Activated CD4-positive, alpha-beta T cell treated with anti-CD3 and anti-CD28 coated beads, Interleukin-2, amount 10 ng/mL, durations not matched to agents 7 days and 5 days (primary cell): ENCODE measurements around the gene HCK. TPM values are rescaled to one million over a fixed set of nuclear protein-coding genes. Genes with fewer than 3 reads are reported as not detected.

Experiments
- CTCF ChIA-PET: fragments of 350-600 bp; sonication (Branson Sonifier 250); formaldehyde crosslinking; loops from one replicate; lab custom pipeline; 2021; ENCODE audit warnings: antibody characterized with exemption; lab: Charles Lee
- POLR2A ChIA-PET: fragments of 350-600 bp; sonication (Branson Sonifier 250); formaldehyde crosslinking; loops from one replicate; lab custom pipeline; 2021; ENCODE audit warnings: antibody characterized with exemption; lab: Charles Lee
- DNase-seq: peaks from one replicate; pipeline ENCODE4 v3.0.0-alpha.2; 2020
- H3K27ac Mint-ChIP-seq: one replicate; pipeline ENCODE4 v1.8.0; 2021; ENCODE audit warnings: mild to moderate bottlenecking, moderate library complexity, mixed read lengths
- H3K27me3 Mint-ChIP-seq: one replicate; pipeline ENCODE4 v1.8.0; 2021; ENCODE audit warnings: mixed read lengths
- H3K36me3 Mint-ChIP-seq: one replicate; pipeline ENCODE4 v1.8.0; 2021; ENCODE audit warnings: low read depth, mixed read lengths
- H3K4me1 Mint-ChIP-seq: one replicate; pipeline ENCODE4 v1.8.0; 2021; ENCODE audit warnings: mixed read lengths
- H3K4me3 Mint-ChIP-seq: one replicate; pipeline ENCODE4 v1.8.0; 2021; ENCODE audit warnings: mild to moderate bottlenecking, moderate library complexity, mixed read lengths
- H3K9me3 Mint-ChIP-seq: one replicate; pipeline ENCODE4 v1.8.0; 2021; ENCODE audit warnings: mixed read lengths
- total RNA-seq, 2 experiments: library from RNA; stranded (reverse); gene quantifications; one replicate each; pipeline ENCODE4 v1.2.3, GENCODE V29; 2021

Gene HCK
- total RNA-seq, 2 experiments from 2014 or later, result not detected

DNA sequence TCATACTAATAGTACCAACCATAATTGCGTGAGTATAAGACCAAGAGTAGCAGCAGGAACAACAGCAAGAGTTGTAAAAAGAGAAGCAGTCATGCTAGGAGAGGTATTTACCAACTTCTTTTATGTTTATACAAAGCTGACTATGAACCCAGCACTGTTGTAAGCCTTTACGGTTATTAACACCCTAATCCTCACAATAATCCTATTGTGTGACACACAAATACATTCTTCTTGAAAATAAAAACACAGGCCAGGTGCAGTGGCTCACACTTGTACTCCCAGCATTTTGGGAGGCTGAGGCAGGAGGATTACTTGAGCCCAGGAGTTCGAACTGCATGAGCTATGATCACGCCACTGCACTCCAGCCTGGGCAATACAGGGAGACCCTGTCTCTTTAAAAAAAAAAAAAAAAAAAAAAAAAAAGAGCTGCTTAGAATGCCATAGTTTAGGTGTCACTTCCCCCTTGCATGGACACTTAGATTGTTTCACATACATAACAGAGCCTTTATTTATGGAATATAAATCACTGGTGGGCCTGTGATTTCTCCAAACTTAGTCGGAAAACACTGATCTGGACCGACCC is 20.2 kb downstream of the HCK start:
- H3K4me3 Mint-ChIP-seq, result no peak overlapping the region
- peaks cover 5% of the 10 kb centered on the region for H3K4me1 Mint-ChIP-seq
- peaks cover 4% of the 10 kb centered on the region for H3K27me3 Mint-ChIP-seq
- no peak overlapping the region for H3K27ac Mint-ChIP-seq
- ChIA-PET POLR2A (no interaction called here), CTCF (interaction anchor here (0.7 to 1.9 kb wide), 2 partner anchors 9 to 526 kb away, joined by 3 to 6 read pairs; no protein-coding TSS in a partner anchor)
- no peak for DNase-seq
- no peaks in the 10 kb centered on the region for H3K36me3 Mint-ChIP-seq
- H3K9me3 Mint-ChIP-seq, result no peaks in the 10 kb centered on the region

DNA sequence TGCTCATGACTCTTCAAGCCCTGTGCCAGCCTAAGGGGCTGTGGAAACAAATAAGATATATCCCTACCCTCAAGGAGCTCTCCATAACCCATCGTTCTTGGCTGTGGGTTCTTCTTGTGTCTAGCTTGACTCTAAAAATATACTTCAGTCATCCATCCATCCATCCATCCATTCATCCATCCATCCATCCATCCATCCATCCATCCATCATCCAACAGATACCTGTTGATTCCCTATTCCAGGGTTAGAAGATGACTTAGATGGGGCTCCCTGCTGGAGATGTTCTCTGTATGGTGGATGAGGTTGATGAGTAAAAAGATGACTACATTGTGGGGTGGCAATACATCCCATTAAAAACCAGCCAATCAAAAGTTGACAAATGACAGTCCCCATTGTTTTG is 23.5 kb downstream of the HCK start:
- Mint-ChIP-seq H3K4me1 (peaks cover 2% of the 10 kb centered on the region), H3K9me3 (no peaks in the 10 kb centered on the region), H3K27ac (no peak overlapping the region), H3K4me3 (no peak overlapping the region), H3K27me3 (peaks cover 5% of the 10 kb centered on the region), H3K36me3 (no peaks in the 10 kb centered on the region)
- DNase-seq, result no peak
- CTCF ChIA-PET, result interaction anchor here (0.7 kb wide), 1 partner anchor 63 kb away, joined by 4 read pairs; no protein-coding TSS in a partner anchor
- POLR2A ChIA-PET, result no interaction called here

DNA sequence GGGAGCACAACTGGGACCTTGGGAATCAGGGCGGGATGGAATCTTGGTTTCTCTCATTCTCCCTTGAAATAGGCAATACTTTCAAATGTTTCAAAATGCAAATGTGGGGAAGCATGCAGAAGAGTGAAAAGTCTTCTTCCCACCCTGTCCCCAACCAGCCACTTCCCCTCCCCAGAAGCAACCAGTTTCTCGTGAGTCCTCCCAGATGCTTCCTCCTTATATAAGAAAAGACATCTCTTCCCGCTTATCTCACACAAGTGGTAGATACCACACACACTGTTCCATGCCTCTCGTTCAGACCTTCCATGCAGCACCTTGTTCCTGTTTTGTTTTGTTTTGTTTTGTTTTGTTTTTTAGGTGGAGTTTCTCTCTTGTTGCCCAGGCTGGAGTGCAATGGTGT is 25.1 kb downstream of the HCK start:
- no peak for DNase-seq
- no peak overlapping the region for H3K27ac Mint-ChIP-seq
- peaks cover 5% of the 10 kb centered on the region for H3K27me3 Mint-ChIP-seq
- ChIA-PET CTCF (no interaction called here), POLR2A (no interaction called here)
- H3K4me1 Mint-ChIP-seq, result no peaks in the 10 kb centered on the region
- H3K9me3 Mint-ChIP-seq, result no peaks in the 10 kb centered on the region
- no peaks in the 10 kb centered on the region for H3K36me3 Mint-ChIP-seq
- no peak overlapping the region for H3K4me3 Mint-ChIP-seq

DNA sequence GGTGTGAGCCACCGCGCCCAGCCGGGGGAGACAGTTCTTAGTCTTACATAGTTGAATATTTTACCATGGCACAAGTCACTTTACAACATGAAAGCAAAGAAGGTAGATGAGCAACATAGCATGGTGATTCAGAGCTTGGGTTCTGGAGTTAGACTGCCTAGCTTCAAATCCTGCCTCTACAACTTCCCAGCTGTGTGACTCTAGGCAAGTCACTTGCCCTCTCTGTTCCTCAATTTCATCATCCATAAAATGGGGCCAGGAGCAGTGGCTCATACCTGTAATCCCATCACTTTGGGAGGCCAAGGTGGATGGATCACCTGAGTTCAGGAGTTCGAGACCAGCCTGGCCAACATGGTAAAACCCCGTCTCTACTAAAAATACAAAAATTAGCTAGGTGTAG is 26.3 kb downstream of the HCK start:
- POLR2A ChIA-PET, result no interaction called here
- Mint-ChIP-seq H3K36me3 (no peaks in the 10 kb centered on the region), H3K27me3 (peaks cover 9% of the 10 kb centered on the region), H3K4me1 (no peaks in the 10 kb centered on the region), H3K27ac (no peak overlapping the region), H3K4me3 (no peak overlapping the region), H3K9me3 (no peaks in the 10 kb centered on the region)
- CTCF ChIA-PET, result interaction anchor here (0.5 to 1.4 kb wide), 3 partner anchors 13 to 49 kb away, joined by 4 to 5 read pairs (median 4); no protein-coding TSS in a partner anchor
- DNase-seq, result no peak

DNA sequence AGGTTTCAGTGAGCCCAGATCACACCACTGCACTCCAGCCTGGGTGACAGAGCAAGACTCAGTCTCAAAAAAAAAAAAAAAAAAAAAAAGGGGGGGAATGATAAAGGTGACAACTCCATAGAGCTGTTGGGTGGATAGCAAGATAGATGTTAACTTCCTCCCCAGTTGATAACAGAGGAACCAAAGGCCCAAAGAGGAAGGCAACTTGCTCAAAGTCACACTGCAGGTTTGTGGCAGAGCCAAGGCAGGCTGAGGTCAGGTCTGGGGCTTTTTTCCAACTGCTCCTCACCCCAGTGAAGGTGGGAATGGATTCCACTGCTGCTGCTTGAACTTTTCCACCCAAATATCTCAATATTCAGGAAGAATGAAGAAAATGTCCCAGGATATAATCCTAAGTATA is 26.7 kb downstream of the HCK start:
- Mint-ChIP-seq H3K9me3 (no peaks in the 10 kb centered on the region), H3K4me1 (no peaks in the 10 kb centered on the region), H3K36me3 (no peaks in the 10 kb centered on the region), H3K27ac (no peak overlapping the region), H3K4me3 (no peak overlapping the region), H3K27me3 (peaks cover 9% of the 10 kb centered on the region)
- POLR2A ChIA-PET, result no interaction called here
- no peak for DNase-seq
- CTCF ChIA-PET, result interaction anchor here (1.4 kb wide), 1 partner anchor 13 kb away, joined by 5 read pairs; no protein-coding TSS in a partner anchor

DNA sequence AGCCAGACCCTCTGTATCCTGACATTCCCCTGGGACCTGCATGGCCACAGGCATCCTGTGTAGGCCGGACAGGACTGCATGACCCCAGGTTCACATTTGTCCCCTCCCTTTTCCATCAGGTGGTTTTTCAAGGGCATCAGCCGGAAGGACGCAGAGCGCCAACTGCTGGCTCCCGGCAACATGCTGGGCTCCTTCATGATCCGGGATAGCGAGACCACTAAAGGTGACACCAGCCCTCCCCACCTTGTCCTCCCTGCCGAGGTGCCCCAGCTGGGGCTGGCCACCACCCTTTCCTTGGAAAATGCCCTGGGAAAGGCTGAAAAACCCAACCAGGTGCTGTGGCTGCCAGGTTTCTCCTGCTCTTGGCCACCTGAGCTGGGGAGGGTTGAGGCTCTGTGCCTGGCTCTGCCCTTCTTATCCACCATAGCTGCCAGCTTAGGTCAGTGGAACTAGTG is 27.6 kb downstream of the HCK start:
- Mint-ChIP-seq H3K9me3 (no peaks in the 10 kb centered on the region), H3K4me1 (no peaks in the 10 kb centered on the region), H3K4me3 (no peak overlapping the region), H3K27me3 (peaks cover 9% of the 10 kb centered on the region), H3K36me3 (no peaks in the 10 kb centered on the region), H3K27ac (no peak overlapping the region)
- POLR2A ChIA-PET, result no interaction called here
- CTCF ChIA-PET, result interaction anchor here (0.9 to 1.0 kb wide), 2 partner anchors 43 to 45 kb away, joined by 3 to 5 read pairs; no protein-coding TSS in a partner anchor
- no peak for DNase-seq

DNA sequence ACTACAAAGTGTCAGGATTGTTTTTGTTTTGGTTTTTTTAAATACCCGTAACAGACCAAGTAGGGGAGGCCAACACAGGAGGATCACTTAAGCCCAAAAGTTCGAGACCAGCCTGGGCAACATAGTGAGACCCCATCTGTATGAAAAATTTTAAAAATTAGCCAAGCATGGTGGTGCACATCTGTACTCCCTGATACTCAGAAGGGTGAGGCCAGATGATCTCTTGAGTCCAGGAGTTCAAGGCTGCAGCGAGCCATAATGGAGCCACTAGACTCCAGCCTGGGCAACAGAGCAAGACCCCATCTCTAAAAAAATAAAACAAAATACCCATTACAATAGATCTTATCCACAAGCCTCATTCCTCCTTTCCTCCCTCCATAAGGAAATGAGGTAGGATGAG is 28.7 kb downstream of the HCK start:
- H3K4me1 Mint-ChIP-seq, result peaks cover 3% of the 10 kb centered on the region
- H3K27me3 Mint-ChIP-seq, result peaks cover 11% of the 10 kb centered on the region

DNA sequence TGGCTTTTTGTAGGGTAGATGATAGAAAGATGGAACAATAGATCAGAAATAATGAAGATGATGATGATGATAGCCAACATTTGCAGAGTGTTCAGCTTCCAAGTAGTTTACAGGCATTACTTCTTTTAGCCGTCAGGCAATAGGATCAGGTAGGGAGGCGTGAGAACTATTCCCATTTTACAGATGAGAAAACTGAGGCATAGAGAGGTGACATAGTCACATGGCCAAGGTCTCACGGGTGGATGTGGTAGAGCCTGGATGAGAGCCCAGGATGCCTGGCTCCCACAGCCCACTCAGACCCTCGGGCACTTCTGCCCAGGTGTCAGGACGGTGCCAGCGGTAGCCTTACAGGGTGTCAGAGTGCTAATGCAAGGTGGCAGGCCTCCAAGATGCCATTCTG is 31.4 kb downstream of the HCK start:
- H3K4me1 Mint-ChIP-seq, result peaks cover 10% of the 10 kb centered on the region
- ChIA-PET CTCF (no interaction called here), POLR2A (no interaction called here)
- H3K27ac Mint-ChIP-seq, result no peak overlapping the region
- no peak overlapping the region for H3K4me3 Mint-ChIP-seq
- H3K27me3 Mint-ChIP-seq, result peaks cover 6% of the 10 kb centered on the region
- H3K9me3 Mint-ChIP-seq, result no peaks in the 10 kb centered on the region
- no peaks in the 10 kb centered on the region for H3K36me3 Mint-ChIP-seq
- no peak for DNase-seq

More for the DNA sequence above, 28.7 kb downstream of the HCK start:
- H3K9me3 Mint-ChIP-seq, result no peaks in the 10 kb centered on the region
- H3K36me3 Mint-ChIP-seq, result no peaks in the 10 kb centered on the region
- CTCF ChIA-PET, result interaction anchor here (1.9 to 2.3 kb wide), 2 partner anchors 9 to 11 kb away, joined by 4 to 6 read pairs; no protein-coding TSS in a partner anchor
- no peak overlapping the region for H3K4me3 Mint-ChIP-seq
- POLR2A ChIA-PET, result no interaction called here
- no peak for DNase-seq
- no peak overlapping the region for H3K27ac Mint-ChIP-seq

DNA sequence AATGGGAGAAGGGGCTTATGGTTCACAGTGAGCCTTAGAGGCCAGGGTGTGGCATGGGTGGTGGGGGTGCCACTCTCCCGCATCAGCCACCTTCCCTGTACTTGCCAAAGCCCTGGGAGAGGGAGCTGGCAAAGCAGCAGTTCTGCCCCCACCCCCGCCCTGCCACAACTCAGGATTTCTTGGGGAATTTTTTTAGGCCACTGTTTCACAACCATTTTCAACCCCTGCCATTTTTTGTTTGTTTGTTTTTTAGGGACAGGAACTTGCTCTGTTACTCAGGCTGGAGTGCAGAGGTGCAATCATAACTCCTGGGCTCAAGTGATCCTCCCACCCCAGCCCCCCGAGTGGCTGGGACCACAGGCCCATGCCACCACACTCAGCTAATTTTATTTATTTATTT is 35.0 kb downstream of the HCK start:
- Mint-ChIP-seq H3K9me3 (no peaks in the 10 kb centered on the region), H3K36me3 (no peaks in the 10 kb centered on the region), H3K27ac (no peak overlapping the region), H3K27me3 (peaks cover 6% of the 10 kb centered on the region), H3K4me1 (peaks cover 10% of the 10 kb centered on the region), H3K4me3 (no peak overlapping the region)
- no peak for DNase-seq
- CTCF ChIA-PET, result no interaction called here
- POLR2A ChIA-PET, result no interaction called here

DNA sequence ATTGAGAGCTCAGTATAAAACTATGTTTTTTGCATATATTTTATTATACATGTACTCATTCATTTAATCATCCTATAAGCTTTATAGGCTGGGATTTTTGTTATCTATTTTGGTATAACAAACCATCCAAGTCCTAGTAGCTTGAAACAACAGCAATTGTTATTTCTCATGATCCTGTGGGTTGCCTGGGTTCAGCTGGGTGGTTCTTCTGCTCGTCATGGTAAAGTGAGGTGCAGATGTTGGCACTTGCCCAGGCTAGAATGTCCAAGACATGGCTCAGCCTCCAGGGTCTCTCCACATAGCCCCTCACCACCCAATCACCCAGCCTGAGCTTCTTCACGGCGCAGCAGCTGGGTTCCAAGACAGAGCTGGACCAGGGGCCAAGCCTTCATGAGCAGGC is 36.7 kb downstream of the HCK start:
- no peak for DNase-seq
- no peak overlapping the region for H3K27ac Mint-ChIP-seq
- no peaks in the 10 kb centered on the region for H3K36me3 Mint-ChIP-seq
- ChIA-PET CTCF (interaction anchor here (1.7 kb wide), 1 partner anchor 129 kb away, joined by 4 read pairs; no protein-coding TSS in a partner anchor), POLR2A (no interaction called here)
- no peaks in the 10 kb centered on the region for H3K9me3 Mint-ChIP-seq
- H3K4me1 Mint-ChIP-seq, result peaks cover 10% of the 10 kb centered on the region
- H3K4me3 Mint-ChIP-seq, result no peak overlapping the region
- H3K27me3 Mint-ChIP-seq, result peaks cover 9% of the 10 kb centered on the region

DNA sequence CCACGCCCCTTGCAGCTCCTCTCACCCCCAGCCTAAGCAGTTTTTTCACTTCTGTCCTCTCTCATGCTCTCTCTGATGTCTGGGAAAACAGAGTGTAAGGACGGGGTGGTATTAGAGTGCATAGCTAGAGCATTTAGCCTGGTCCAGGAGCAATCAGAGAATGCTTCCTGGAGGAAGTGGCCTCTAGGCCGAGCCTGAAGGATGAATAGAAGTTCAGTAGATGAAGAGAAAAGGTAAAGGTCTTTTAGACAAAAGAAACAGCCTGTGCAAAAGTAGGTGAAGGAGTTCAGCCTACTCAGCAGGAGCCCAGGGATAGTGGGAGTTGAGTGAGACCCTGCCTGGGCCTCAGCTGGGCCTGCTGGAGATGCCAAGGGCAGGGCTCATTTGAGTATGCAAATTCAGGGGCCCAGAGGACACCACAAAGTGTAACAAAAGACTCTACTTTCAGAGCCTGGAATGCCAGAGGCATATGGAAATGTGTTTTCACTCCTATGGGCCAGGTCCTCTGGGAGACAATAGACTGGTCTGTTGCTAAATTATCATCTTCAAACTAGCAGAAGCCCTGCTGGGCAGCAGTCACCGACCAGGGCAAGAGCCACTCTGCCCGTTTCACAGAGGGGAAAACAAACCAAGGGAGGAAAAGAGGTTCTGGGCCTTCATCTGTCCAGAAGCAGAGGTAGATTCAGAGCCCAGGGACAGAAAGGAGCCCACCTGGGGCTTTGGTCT is 37.8 kb downstream of the HCK start:
- CTCF ChIA-PET, result interaction anchor here (0.6 to 1.7 kb wide), 2 partner anchors 63 to 128 kb away, joined by 3 to 4 read pairs; no protein-coding TSS in a partner anchor
- POLR2A ChIA-PET, result no interaction called here
- peaks cover 9% of the 10 kb centered on the region for H3K27me3 Mint-ChIP-seq
- no peak overlapping the region for H3K4me3 Mint-ChIP-seq
- no peak overlapping the region for H3K27ac Mint-ChIP-seq
- H3K4me1 Mint-ChIP-seq, result peaks cover 10% of the 10 kb centered on the region
- no peak for DNase-seq
- no peaks in the 10 kb centered on the region for H3K36me3 Mint-ChIP-seq
- no peaks in the 10 kb centered on the region for H3K9me3 Mint-ChIP-seq

DNA sequence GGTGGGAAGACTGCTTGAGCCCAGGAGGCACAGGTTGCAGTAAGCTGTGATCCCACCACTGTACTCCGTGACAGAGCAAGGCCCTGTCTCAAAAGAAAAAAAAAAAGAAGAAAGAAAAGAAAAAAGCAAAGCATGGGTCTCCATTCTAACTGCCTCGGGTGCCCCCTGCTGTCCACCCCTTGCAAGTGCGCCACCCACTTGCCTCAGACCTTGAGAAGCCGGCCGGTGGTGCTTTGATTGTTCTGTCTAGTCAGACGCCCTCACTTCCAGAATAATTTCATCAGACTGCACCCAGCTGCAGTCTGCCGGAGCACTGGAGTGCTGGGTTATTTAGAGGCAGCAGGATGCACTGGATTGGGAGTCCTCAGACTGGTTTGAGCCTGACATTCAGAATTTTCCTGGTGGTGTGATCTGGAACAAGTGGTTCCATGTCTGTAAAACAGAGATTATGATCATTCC is 39.9 kb downstream of the HCK start:
- POLR2A ChIA-PET, result no interaction called here
- CTCF ChIA-PET, result interaction anchor here (0.5 to 1.9 kb wide), 9 partner anchors 10 to 269 kb away, joined by 3 to 7 read pairs (median 4); no protein-coding TSS in a partner anchor
- no peak overlapping the region for H3K27ac Mint-ChIP-seq
- H3K27me3 Mint-ChIP-seq, result peaks cover 10% of the 10 kb centered on the region
- no peak overlapping the region for H3K4me3 Mint-ChIP-seq
- DNase-seq, result peak; percentile 82
- no peaks in the 10 kb centered on the region for H3K4me1 Mint-ChIP-seq
- H3K36me3 Mint-ChIP-seq, result no peaks in the 10 kb centered on the region
- H3K9me3 Mint-ChIP-seq, result no peaks in the 10 kb centered on the region

DNA sequence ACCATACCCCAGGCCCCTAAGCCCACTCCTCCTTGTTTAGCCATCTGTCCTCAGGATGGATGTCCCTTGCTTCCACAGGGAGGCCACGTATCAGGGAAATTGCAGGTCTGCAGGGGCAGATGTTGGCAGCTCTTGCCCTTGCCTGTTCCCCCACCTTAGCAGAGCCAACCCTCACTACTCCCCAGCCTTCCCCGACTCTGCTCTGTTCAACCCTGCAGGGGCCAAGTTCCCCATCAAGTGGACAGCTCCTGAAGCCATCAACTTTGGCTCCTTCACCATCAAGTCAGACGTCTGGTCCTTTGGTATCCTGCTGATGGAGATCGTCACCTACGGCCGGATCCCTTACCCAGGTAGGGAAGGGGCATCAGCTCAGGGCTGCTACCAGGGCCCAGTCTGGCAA is 46.7 kb downstream of the HCK start:
- Mint-ChIP-seq H3K27me3 (peaks cover 7% of the 10 kb centered on the region), H3K4me1 (no peaks in the 10 kb centered on the region), H3K9me3 (no peaks in the 10 kb centered on the region), H3K36me3 (no peaks in the 10 kb centered on the region), H3K27ac (no peak overlapping the region), H3K4me3 (no peak overlapping the region)
- DNase-seq, result no peak
- CTCF ChIA-PET, result interaction anchor here (0.5 kb wide), 1 partner anchor 733 kb away, joined by 4 read pairs; no protein-coding TSS in a partner anchor
- POLR2A ChIA-PET, result no interaction called here
